ENCODE results near the gene CHCHD6. TPM values are rescaled to one million over a fixed set of nuclear protein-coding genes. Genes with fewer than 3 reads are reported as not detected.

The CHCHD6 gene
- total RNA-seq, 2 donors from 2014 or later = 23.6 to 34.4 TPM

GRCh38 chr3:126755866-126756265, 51.8 kb downstream of the CHCHD6 start:
- no peaks in the 10 kb centered on the region for H3K36me3 ChIP-seq (ENCODE audit: control insufficient read depth, insufficient read depth, low read length)
- H3K36me3 Mint-ChIP-seq (ENCODE audit: low read depth) = no peaks in the 10 kb centered on the region
- DNase-seq = no peak
- H3K9me3 Mint-ChIP-seq = no peaks in the 10 kb centered on the region
- WGBS, 2 experiments (ENCODE audit: insufficient coverage in 1 of 2, insufficient read length in 1 of 2) = 88 to 100% methylated on average over 2 of the region's 5 CpGs
- no peak overlapping the region for H3K4me3 ChIP-seq (ENCODE audit: low read length)
- peaks cover 6% of the 10 kb centered on the region for H3K4me1 ChIP-seq (ENCODE audit: control insufficient read depth, insufficient read depth, low read length)
- peaks cover 18% of the 10 kb centered on the region for H3K4me1 Mint-ChIP-seq
- H3K4me3 Mint-ChIP-seq = no peak overlapping the region
- H3K9me3 ChIP-seq (ENCODE audit: control insufficient read depth, low read length) = no peaks in the 10 kb centered on the region
- H3K9ac ChIP-seq (ENCODE audit: extremely low read depth, low read length, poor library complexity, severe bottlenecking) = no peak overlapping the region
- H3K27me3 Mint-ChIP-seq (ENCODE audit: insufficient read depth) = no peaks in the 10 kb centered on the region
- H3K27ac Mint-ChIP-seq = no peak overlapping the region
- H3K27ac ChIP-seq (ENCODE audit: low read depth, low read length) = no peak overlapping the region
- no peak for TF ChIP-seq CTCF (conservative IDR thresholded peaks at IDR 0.05)
- no peaks in the 10 kb centered on the region for H3K27me3 ChIP-seq (ENCODE audit: control insufficient read depth, insufficient read depth, low read length, poor library complexity, severe bottlenecking)

GRCh38 chr3:126758026-126758425, 54.0 kb downstream of the CHCHD6 start:
- H3K27me3 Mint-ChIP-seq (ENCODE audit: insufficient read depth) = no peaks in the 10 kb centered on the region
- no peaks in the 10 kb centered on the region for H3K4me1 ChIP-seq (ENCODE audit: control insufficient read depth, insufficient read depth, low read length)
- peaks cover 1% of the 10 kb centered on the region for H3K4me1 Mint-ChIP-seq
- H3K27ac Mint-ChIP-seq = no peak overlapping the region
- 87% methylated on average over 3 of the region's 3 CpGs; no CpG with 5 or more reads in 1 of the 2 experiments for WGBS, 2 experiments (ENCODE audit: insufficient coverage in 1 of 2, insufficient read length in 1 of 2)
- H3K9me3 Mint-ChIP-seq = no peaks in the 10 kb centered on the region
- no peaks in the 10 kb centered on the region for H3K27me3 ChIP-seq (ENCODE audit: control insufficient read depth, insufficient read depth, low read length, poor library complexity, severe bottlenecking)
- no peak overlapping the region for H3K27ac ChIP-seq (ENCODE audit: low read depth, low read length)
- TF ChIP-seq CTCF (conservative IDR thresholded peaks at IDR 0.05) = no peak
- H3K9ac ChIP-seq (ENCODE audit: extremely low read depth, low read length, poor library complexity, severe bottlenecking) = no peak overlapping the region
- H3K36me3 Mint-ChIP-seq (ENCODE audit: low read depth) = no peaks in the 10 kb centered on the region
- H3K36me3 ChIP-seq (ENCODE audit: control insufficient read depth, insufficient read depth, low read length) = no peaks in the 10 kb centered on the region
- H3K9me3 ChIP-seq (ENCODE audit: control insufficient read depth, low read length) = no peaks in the 10 kb centered on the region
- DNase-seq = no peak
- no peak overlapping the region for H3K4me3 ChIP-seq (ENCODE audit: low read length)
- no peak overlapping the region for H3K4me3 Mint-ChIP-seq

GRCh38 chr3:126758882-126759281, 54.8 kb downstream of the CHCHD6 start:
- Histone ChIP-seq H3K36me3 (ENCODE audit: control insufficient read depth, insufficient read depth, low read length) (no peaks in the 10 kb centered on the region), H3K9ac (ENCODE audit: extremely low read depth, low read length, poor library complexity, severe bottlenecking) (no peak overlapping the region), H3K4me3 (ENCODE audit: low read length) (no peak overlapping the region), H3K27me3 (ENCODE audit: control insufficient read depth, insufficient read depth, low read length, poor library complexity, severe bottlenecking) (no peaks in the 10 kb centered on the region), H3K27ac (ENCODE audit: low read depth, low read length) (no peak overlapping the region), H3K9me3 (ENCODE audit: control insufficient read depth, low read length) (no peaks in the 10 kb centered on the region), H3K4me1 (ENCODE audit: control insufficient read depth, insufficient read depth, low read length) (no peaks in the 10 kb centered on the region)
- TF ChIP-seq CTCF (conservative IDR thresholded peaks at IDR 0.05) = no peak
- Mint-ChIP-seq H3K36me3 (ENCODE audit: low read depth) (no peaks in the 10 kb centered on the region), H3K27ac (no peak overlapping the region), H3K9me3 (no peaks in the 10 kb centered on the region), H3K27me3 (ENCODE audit: insufficient read depth) (no peaks in the 10 kb centered on the region), H3K4me1 (no peaks in the 10 kb centered on the region), H3K4me3 (no peak overlapping the region)
- no peak for DNase-seq
- 94 to 100% methylated on average over 4 of the region's 4 CpGs for WGBS, 2 experiments (ENCODE audit: insufficient coverage in 1 of 2, insufficient read length in 1 of 2)
